ENCODE measurements around the gene PACS2.
A peak's percentile ranks its signal among the peaks of the same experiment; 100 is the strongest.

PACS2 gene

DNA sequence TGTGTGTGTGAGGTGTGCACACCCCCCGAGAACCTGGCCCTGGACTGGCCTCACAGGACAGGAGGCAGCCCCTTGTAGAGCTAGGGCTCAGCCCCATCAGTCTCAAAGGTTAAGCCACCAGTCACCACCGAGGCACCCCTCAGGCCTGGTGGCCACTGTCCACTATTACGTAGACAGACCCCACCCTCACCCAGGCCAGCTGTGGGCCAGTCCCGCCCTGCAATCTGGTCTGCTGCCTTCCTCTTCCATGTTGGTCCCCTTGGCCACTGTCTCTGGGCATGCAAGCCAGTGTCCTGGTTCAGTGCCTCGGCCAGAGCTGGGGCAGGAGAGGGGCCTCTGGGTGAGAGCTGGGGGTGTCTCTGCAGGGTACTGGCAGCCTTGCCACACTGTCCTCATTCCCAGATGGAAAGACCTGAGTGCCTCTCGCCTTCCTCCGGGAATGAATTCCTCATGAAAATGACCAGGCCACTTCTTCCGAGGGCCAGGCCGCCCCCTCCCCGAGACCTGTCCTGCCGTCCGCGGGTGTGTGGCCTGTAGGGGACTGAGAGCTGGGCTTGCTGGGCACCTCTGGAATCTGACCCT lies 82.9 kb downstream of the PACS2 start:
- Histone ChIP-seq H3K27ac (ENCODE audit: insufficient read depth in 1 of 2, low read depth in 1 of 2, low read length in 2 of 2, poor library complexity in 1 of 2, severe bottlenecking in 2 of 2) (peak overlapping the region; percentile 77 to 87), H3K27me3 (replicated peaks in 2 of 5; ENCODE audit: control insufficient read depth in 4 of 5, insufficient read depth in 5 of 5, low read length in 4 of 5) (no peaks in the 10 kb centered on the region), H3K4me1 (ENCODE audit: control extremely low read depth in 1 of 4, control insufficient read depth in 4 of 4, insufficient read depth in 4 of 4, low read length in 3 of 4) (peaks cover 0 to 47% (median 31%) of the 10 kb centered on the region in 4 experiments), H3K36me3 (ENCODE audit: control insufficient read depth in 4 of 4, insufficient read depth in 4 of 4, low read length in 3 of 4) (peaks cover 2 to 24% (median 22%) of the 10 kb centered on the region in 4 experiments), H3K9me3 (ENCODE audit: control extremely low read depth in 1 of 5, control insufficient read depth in 4 of 5, insufficient read depth in 2 of 5, low read depth in 1 of 5, low read length in 4 of 5) (peaks cover 0 to 5% (median 0%) of the 10 kb centered on the region in 5 experiments), H3K4me3 (ENCODE audit: control insufficient read depth in 1 of 7, extremely low read depth in 1 of 7, insufficient read depth in 4 of 7, low read depth in 2 of 7, low read length in 6 of 7) (peak overlapping the region in 5 of 7 experiments; percentile 63 to 83 (median 73))
- 97% methylated on average over 11 of the region's 13 CpGs for WGBS (ENCODE audit: insufficient coverage)
- ChIA-PET POLR2A (interaction anchor here (0.8 kb wide), 2 partner anchors 14 to 295 kb away, joined by 3 read pairs; no protein-coding TSS in a partner anchor), CTCF (interaction anchor here (0.7 to 2.0 kb wide), 7 partner anchors 9 to 92 kb away, joined by 3 to 7 read pairs (median 3); no protein-coding TSS in a partner anchor)
- DNase-seq, result no peak

DNA sequence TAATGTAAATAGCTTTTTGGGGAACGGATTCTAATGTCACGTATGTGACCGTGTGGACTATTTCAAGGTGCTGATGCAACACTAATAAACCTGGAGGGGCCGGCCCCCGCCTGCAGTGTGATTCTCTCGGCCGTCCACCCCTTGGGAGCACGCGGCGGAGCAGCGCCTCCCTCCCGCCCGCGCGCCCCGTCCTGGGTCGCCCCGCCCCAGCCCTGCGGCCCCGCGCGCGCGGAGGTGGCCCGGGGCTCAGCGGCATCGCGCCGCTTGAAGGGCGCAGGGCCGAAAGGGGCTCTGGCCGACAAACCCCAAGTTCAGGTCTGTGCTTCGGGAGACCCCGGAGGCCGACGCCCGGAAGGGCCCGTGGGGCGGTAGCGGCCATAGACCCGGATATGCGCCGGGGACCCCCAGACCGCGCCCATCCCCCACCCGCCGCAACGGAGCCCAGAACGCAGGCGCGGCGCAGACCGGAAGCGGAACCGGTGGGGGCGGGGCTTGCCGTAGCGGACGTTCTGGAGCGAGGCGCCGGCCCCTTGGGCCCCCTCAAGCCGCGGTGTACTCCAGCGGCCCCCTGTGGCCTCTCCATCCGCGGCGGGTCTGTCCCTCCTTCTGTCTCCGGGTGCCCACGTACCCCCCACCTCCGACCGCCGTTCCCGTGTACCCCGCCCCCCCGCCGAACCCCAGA lies 83.6 kb downstream of the PACS2 start, which contains the start of gene TEX22:
Gene TEX22, plus strand, starts transcription at position 495 of the 682 bp plus-strand sequence. CDS start 803 bp downstream, outside the sequence.
- peak; percentile 85 to 93 (median 92) for DNase-seq
- Histone ChIP-seq H3K27ac (ENCODE audit: insufficient read depth in 1 of 2, low read depth in 1 of 2, low read length in 2 of 2, poor library complexity in 1 of 2, severe bottlenecking in 2 of 2) (peak within 1 kb of the TSS; percentile 77 to 87), H3K4me1 (ENCODE audit: control extremely low read depth in 1 of 4, control insufficient read depth in 4 of 4, insufficient read depth in 4 of 4, low read length in 3 of 4) (peaks cover 0 to 47% (median 31%) of the 10 kb centered on the region in 4 experiments), H3K27me3 (replicated peaks in 2 of 5; ENCODE audit: control insufficient read depth in 4 of 5, insufficient read depth in 5 of 5, low read length in 4 of 5) (no peaks in the 10 kb centered on the region), H3K9me3 (ENCODE audit: control extremely low read depth in 1 of 5, control insufficient read depth in 4 of 5, insufficient read depth in 2 of 5, low read depth in 1 of 5, low read length in 4 of 5) (peaks cover 0 to 5% (median 0%) of the 10 kb centered on the region in 5 experiments), H3K4me3 (ENCODE audit: control insufficient read depth in 1 of 7, extremely low read depth in 1 of 7, insufficient read depth in 4 of 7, low read depth in 2 of 7, low read length in 6 of 7) (peak within 1 kb of the TSS; percentile 49 to 83 (median 72)), H3K36me3 (ENCODE audit: control insufficient read depth in 4 of 4, insufficient read depth in 4 of 4, low read length in 3 of 4) (peaks cover 2 to 24% (median 21%) of the 10 kb centered on the region in 4 experiments)
- under 1% methylated on average over 67 of the region's 77 CpGs for WGBS (ENCODE audit: insufficient coverage)
- ChIA-PET POLR2A (interaction anchor here (0.6 to 1.0 kb wide), 5 partner anchors 14 to 335 kb away, joined by 3 to 4 read pairs (median 4); no protein-coding TSS in a partner anchor), CTCF (interaction anchor here (0.7 to 2.0 kb wide), 9 partner anchors 8 to 22 kb away, joined by 3 to 10 read pairs (median 4); no protein-coding TSS in a partner anchor)

DNA sequence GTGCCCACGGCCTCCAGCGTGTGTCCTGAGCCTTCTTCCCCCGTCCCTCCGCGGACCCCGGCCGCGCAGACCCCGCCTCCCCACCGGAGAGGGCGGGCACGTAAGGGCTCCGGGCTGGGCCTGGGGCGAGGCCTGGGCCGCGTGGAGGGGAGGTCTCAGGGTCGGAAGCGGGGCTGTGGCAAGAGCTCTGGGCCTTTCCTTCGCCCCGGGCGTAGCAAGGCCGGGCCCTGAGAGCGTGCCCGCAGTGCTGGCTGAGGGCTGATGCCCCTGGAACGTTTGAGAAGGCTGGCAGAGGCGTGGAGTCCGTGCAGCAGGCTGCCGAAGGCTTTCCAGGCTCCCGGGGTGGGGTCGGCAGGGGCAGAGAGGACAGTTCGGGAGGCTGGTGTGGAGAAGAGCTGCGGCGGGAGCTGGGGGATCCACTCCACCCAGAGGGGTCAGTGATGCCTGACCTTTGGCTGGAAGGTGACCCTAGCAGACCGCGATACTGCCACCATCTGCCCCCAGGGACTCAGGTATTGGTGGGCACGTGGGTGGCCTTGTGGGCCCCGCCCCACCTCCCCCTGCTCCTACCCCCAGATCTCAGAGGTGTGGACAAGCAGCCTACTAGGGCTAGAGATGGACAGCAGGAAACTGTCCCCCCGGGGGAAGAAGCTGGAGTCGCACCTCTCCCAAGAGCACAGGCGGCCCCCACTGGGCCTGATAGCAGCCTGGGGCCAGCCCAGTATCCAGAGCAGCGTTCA lies 84.3 kb downstream of the PACS2 start:
- Histone ChIP-seq H3K4me1 (ENCODE audit: control extremely low read depth in 1 of 4, control insufficient read depth in 4 of 4, insufficient read depth in 4 of 4, low read length in 3 of 4) (peaks cover 0 to 47% (median 31%) of the 10 kb centered on the region in 4 experiments), H3K4me3 (ENCODE audit: control insufficient read depth in 1 of 7, extremely low read depth in 1 of 7, insufficient read depth in 4 of 7, low read depth in 2 of 7, low read length in 6 of 7) (peak overlapping the region; percentile 44 to 83 (median 72)), H3K36me3 (ENCODE audit: control insufficient read depth in 4 of 4, insufficient read depth in 4 of 4, low read length in 3 of 4) (peaks cover 2 to 24% (median 20%) of the 10 kb centered on the region in 4 experiments), H3K9me3 (ENCODE audit: control extremely low read depth in 1 of 5, control insufficient read depth in 4 of 5, insufficient read depth in 2 of 5, low read depth in 1 of 5, low read length in 4 of 5) (peaks cover 0 to 5% (median 0%) of the 10 kb centered on the region in 5 experiments), H3K27ac (ENCODE audit: insufficient read depth in 1 of 2, low read depth in 1 of 2, low read length in 2 of 2, poor library complexity in 1 of 2, severe bottlenecking in 2 of 2) (peak overlapping the region; percentile 77 to 87), H3K27me3 (replicated peaks in 2 of 5; ENCODE audit: control insufficient read depth in 4 of 5, insufficient read depth in 5 of 5, low read length in 4 of 5) (no peaks in the 10 kb centered on the region)
- CTCF ChIA-PET, result interaction anchor here (0.6 to 2.6 kb wide), 9 partner anchors 9 to 91 kb away, joined by 3 to 10 read pairs (median 4); no protein-coding TSS in a partner anchor
- DNase-seq, result peak; percentile 68 to 91 (median 86)
- POLR2A ChIA-PET, result interaction anchor here (0.6 to 1.0 kb wide), 4 partner anchors 13 to 336 kb away, joined by 3 to 4 read pairs (median 4); no protein-coding TSS in a partner anchor
- WGBS (ENCODE audit: insufficient coverage), result 17% methylated on average over 28 of the region's 41 CpGs

DNA sequence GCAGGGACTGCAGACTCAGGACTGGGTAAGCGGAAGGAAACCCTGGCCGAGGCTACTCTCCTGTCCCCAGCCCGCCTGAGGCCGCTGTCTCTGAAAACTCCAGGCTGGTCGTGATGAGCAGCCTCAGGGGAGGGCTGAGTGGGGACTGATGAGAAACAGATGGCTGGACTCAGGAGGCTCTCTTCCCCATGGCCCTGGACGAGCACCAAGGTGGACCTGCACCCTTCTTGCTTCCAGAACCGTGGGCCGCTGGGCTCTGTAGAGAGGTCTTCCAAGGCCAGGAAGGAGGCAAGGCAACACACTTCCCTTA lies 84.9 kb downstream of the PACS2 start:
- Histone ChIP-seq H3K4me3 (ENCODE audit: control insufficient read depth in 1 of 7, extremely low read depth in 1 of 7, insufficient read depth in 4 of 7, low read depth in 2 of 7, low read length in 6 of 7) (peak overlapping the region in 6 of 7 experiments; percentile 30 to 83 (median 72)), H3K9me3 (ENCODE audit: control extremely low read depth in 1 of 5, control insufficient read depth in 4 of 5, insufficient read depth in 2 of 5, low read depth in 1 of 5, low read length in 4 of 5) (peaks cover 0 to 5% (median 0%) of the 10 kb centered on the region in 5 experiments), H3K36me3 (ENCODE audit: control insufficient read depth in 4 of 4, insufficient read depth in 4 of 4, low read length in 3 of 4) (peaks cover 2 to 21% (median 18%) of the 10 kb centered on the region in 4 experiments), H3K4me1 (ENCODE audit: control extremely low read depth in 1 of 4, control insufficient read depth in 4 of 4, insufficient read depth in 4 of 4, low read length in 3 of 4) (peaks cover 0 to 42% (median 31%) of the 10 kb centered on the region in 4 experiments), H3K27me3 (replicated peaks in 2 of 5; ENCODE audit: control insufficient read depth in 4 of 5, insufficient read depth in 5 of 5, low read length in 4 of 5) (no peaks in the 10 kb centered on the region), H3K27ac (ENCODE audit: insufficient read depth in 1 of 2, low read depth in 1 of 2, low read length in 2 of 2, poor library complexity in 1 of 2, severe bottlenecking in 2 of 2) (peak overlapping the region in 1 of 2 experiments; percentile 87)
- POLR2A ChIA-PET, result interaction anchor here (1.0 kb wide), 1 partner anchor 12 kb away, joined by 3 read pairs; no protein-coding TSS in a partner anchor
- CTCF ChIA-PET, result interaction anchor here (0.6 to 2.6 kb wide), 11 partner anchors 9 to 91 kb away, joined by 3 to 10 read pairs (median 3); no protein-coding TSS in a partner anchor
- 91% methylated on average over 8 of the region's 8 CpGs for WGBS (ENCODE audit: insufficient coverage)
- DNase-seq, result no peak

DNA sequence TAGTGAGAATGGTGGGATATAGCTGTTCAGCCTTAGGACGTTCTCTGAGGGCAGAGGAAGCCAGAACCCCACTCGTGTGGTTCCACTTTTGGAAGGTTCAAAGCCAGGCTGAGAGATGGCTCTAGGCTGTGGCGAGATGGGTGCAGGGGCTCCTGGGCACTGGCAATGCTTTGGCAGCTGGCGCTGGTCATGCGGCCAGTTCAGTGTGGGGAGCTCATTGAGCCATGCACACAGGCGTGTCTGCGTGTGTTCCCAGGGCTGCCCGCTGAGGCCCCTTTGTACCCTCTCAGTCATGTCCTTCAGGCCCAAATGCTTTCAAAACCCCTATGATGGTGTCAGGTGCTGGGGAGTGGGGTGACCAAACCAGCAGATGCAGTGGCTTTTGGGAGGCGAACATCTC lies 85.5 kb downstream of the PACS2 start:
- 96% methylated on average over 9 of the region's 9 CpGs for WGBS (ENCODE audit: insufficient coverage)
- DNase-seq, result no peak
- no peaks in the 10 kb centered on the region for H3K27me3 ChIP-seq (replicated peaks in 2 of 5; ENCODE audit: control insufficient read depth in 4 of 5, insufficient read depth in 5 of 5, low read length in 4 of 5)
- POLR2A ChIA-PET, result no interaction called here
- H3K4me3 ChIP-seq (ENCODE audit: control insufficient read depth in 1 of 7, extremely low read depth in 1 of 7, insufficient read depth in 4 of 7, low read depth in 2 of 7, low read length in 6 of 7), result peak overlapping the region in 4 of 7 experiments; percentile 30 to 83 (median 72)
- peaks cover 0 to 5% (median 0%) of the 10 kb centered on the region in 5 experiments for H3K9me3 ChIP-seq (ENCODE audit: control extremely low read depth in 1 of 5, control insufficient read depth in 4 of 5, insufficient read depth in 2 of 5, low read depth in 1 of 5, low read length in 4 of 5)
- H3K27ac ChIP-seq (ENCODE audit: insufficient read depth in 1 of 2, low read depth in 1 of 2, low read length in 2 of 2, poor library complexity in 1 of 2, severe bottlenecking in 2 of 2), result peak overlapping the region in 1 of 2 experiments; percentile 87
- CTCF ChIA-PET, result interaction anchor here (0.7 to 2.6 kb wide), 8 partner anchors 10 to 72 kb away, joined by 3 to 8 read pairs (median 4); no protein-coding TSS in a partner anchor
- peaks cover 2 to 20% (median 15%) of the 10 kb centered on the region in 4 experiments for H3K36me3 ChIP-seq (ENCODE audit: control insufficient read depth in 4 of 4, insufficient read depth in 4 of 4, low read length in 3 of 4)
- H3K4me1 ChIP-seq (ENCODE audit: control extremely low read depth in 1 of 4, control insufficient read depth in 4 of 4, insufficient read depth in 4 of 4, low read length in 3 of 4), result peaks cover 0 to 38% (median 31%) of the 10 kb centered on the region in 4 experiments

DNA sequence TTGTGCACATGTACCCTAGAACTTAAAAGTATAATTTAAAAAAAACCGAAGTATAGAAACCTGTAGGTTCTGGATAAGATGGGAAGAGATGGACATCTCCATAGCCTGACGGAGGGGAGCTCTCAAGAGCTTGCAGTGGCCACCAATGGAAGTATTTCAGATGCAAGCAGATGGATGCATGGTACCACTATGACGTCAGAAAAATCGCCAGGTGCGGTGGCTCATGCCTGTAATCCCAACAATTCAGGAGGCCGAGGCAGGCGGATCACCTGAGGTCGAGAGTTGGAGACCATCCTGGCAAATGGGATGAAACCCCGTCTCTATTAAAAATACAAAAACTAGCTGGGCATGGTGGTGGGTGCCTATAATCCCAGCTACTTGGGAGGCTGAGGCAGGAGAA lies 87.2 kb downstream of the PACS2 start:
- ChIA-PET POLR2A (no interaction called here), CTCF (interaction anchor here (1.5 to 2.6 kb wide), 3 partner anchors 12 to 79 kb away, joined by 4 to 8 read pairs (median 4); no protein-coding TSS in a partner anchor)
- H3K27ac ChIP-seq (ENCODE audit: insufficient read depth in 1 of 2, low read depth in 1 of 2, low read length in 2 of 2, poor library complexity in 1 of 2, severe bottlenecking in 2 of 2), result no peak overlapping the region
- no peak overlapping the region for H3K4me3 ChIP-seq (ENCODE audit: control insufficient read depth in 1 of 7, extremely low read depth in 1 of 7, insufficient read depth in 4 of 7, low read depth in 2 of 7, low read length in 6 of 7)
- WGBS (ENCODE audit: insufficient coverage), result 100% methylated on average over 9 of the region's 9 CpGs
- DNase-seq, result no peak
- H3K36me3 ChIP-seq (ENCODE audit: control insufficient read depth in 4 of 4, insufficient read depth in 4 of 4, low read length in 3 of 4), result peaks cover 2 to 20% (median 15%) of the 10 kb centered on the region in 4 experiments
- H3K9me3 ChIP-seq (ENCODE audit: control extremely low read depth in 1 of 5, control insufficient read depth in 4 of 5, insufficient read depth in 2 of 5, low read depth in 1 of 5, low read length in 4 of 5), result peaks cover 0 to 5% (median 0%) of the 10 kb centered on the region in 5 experiments
- H3K27me3 ChIP-seq (replicated peaks in 2 of 5; ENCODE audit: control insufficient read depth in 4 of 5, insufficient read depth in 5 of 5, low read length in 4 of 5), result no peaks in the 10 kb centered on the region
- peaks cover 0 to 32% (median 30%) of the 10 kb centered on the region in 4 experiments for H3K4me1 ChIP-seq (ENCODE audit: control extremely low read depth in 1 of 4, control insufficient read depth in 4 of 4, insufficient read depth in 4 of 4, low read length in 3 of 4)

Data from common myeloid progenitor, CD34-positive (primary cell).